GM12801 (cell line): Measurements from ENCODE around the gene PRSS33.

Source experiments
- CTCF ChIP-seq: IDR thresholded peaks from one replicate; pipeline ENCODE4 v1.5.1; 2011; ENCODE audit warnings: control low read depth; ENCODE audit not compliant: insufficient read length; ENCODE audit errors: extremely low read depth

Gene PRSS33

GRCh38 chr16:2734844-2735515 lies 52.4 kb downstream of the PRSS33 start:
- no peak for TF ChIP-seq CTCF
